ENCODE data around the gene MZB1.
"Not testable (repeated sequence)": the region's sequence is repeated elsewhere in the genome, so short reads cannot be mapped to it uniquely, and the experiment has no call there.

MZB1 gene

DNA sequence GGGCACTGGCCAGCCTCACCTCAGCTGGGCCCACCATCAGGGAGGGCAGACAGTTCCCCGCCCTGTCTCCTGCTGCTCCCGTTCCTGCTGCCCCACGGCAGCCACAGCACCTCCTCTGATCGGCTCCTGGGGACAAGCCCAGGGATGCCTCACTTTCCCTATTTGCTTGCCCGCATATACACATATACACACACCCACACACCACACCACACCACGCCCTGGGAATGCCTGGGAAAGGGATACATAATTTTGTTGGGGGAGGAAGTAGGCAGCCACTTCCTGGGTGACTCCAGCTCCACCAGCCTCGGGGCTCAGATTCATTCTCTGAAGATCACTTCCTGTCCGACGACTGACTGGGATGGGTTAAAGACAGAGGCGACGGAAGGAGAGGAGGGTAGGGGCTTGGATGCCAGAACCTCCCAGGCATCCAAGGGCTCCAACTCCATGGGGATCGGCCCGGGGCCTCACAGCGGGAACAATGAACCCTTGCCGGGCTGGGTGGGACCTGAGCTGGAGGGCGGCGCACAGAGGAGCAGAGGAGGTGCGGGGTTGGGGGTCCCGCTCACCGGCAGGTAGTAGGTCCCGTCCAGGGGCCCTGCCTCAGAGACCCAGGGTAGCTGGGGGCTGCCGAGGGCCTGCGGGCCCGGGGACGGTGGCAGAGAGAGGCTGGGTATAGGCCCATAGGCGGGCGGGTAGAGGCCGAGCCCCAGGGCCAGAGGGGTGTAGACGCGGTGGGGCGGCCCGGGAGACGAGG lies 2.0 kb upstream of the MZB1 start:
- no peak for DNase-seq (ENCODE audit: low spot score)

DNA sequence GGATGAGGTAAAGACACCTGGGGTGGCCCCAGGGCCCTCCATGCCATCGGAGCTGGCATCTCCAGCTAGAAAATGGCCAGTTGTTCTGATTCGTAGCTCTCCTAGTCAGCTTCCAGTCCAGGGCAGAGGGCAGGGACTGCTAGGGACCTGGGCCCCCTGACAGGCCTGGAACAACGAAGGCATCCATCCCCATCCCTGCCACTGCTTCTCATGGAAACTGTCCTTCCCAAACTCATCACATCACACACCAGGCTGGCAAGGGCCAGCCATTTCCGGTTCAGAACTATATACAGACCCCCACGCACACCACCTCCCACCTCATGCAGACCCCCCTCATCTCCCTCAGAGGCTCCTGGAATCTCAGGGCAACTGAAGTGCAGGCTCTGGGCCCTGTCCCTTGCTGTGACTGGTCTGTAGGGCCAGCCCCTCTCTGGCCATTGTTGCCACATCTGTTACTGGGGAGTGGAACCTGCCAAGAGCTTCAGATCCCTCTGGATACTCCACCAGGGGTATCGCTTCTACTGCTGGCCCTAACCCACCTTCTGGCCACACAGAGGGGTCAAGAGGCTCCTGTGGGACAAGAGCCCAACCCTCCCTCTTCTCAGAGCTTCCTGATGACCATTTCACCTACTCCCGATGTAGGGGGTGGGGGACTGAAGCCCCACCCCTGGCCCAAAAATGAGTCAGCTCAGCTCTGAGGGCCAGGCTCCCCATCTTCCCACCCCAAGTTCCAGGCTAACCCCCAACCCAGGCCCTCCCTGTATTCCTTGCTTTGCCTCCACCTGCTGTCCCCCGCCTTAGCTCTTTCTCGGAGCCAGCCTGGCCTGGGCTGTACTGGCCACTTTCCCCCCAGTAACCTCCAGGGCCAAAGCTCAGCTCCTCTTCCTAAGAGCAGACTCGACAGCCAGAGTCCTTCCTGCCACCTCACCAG lies 1.2 kb upstream of the MZB1 start:
- no peak for DNase-seq (ENCODE audit: low spot score)

DNA sequence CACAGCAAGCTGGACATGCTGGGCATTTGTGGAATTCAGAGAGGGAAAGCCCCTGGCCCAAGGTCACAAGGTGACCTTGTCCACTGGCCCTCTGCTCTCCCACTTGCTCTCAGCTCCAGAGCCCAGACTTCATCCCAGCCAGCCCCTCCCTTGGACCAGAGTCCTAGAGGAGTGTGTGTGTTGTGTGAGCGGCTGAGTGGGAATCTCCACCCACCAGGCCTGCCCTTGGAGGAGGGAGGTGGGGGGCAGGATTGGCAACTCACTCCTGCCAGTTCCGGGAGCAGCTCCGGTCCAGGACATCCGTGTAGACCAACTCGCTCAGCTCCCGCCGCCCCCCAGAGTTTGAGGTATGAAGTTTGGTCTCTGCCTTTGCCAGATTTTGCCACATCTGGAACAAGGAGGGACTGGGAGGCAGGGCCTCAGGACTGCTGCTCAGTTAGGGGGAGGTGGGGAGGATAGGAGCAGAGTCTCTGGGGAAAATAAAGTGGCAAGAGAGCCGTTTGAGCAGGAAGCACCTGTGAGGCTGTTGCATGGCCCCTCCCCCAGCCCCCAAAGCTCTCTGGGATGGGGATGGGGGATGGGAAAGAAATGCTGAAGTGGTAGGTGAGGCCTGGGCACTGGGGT lies 1.4 kb downstream of the MZB1 start:
- no peak for DNase-seq (ENCODE audit: low spot score)

DNA sequence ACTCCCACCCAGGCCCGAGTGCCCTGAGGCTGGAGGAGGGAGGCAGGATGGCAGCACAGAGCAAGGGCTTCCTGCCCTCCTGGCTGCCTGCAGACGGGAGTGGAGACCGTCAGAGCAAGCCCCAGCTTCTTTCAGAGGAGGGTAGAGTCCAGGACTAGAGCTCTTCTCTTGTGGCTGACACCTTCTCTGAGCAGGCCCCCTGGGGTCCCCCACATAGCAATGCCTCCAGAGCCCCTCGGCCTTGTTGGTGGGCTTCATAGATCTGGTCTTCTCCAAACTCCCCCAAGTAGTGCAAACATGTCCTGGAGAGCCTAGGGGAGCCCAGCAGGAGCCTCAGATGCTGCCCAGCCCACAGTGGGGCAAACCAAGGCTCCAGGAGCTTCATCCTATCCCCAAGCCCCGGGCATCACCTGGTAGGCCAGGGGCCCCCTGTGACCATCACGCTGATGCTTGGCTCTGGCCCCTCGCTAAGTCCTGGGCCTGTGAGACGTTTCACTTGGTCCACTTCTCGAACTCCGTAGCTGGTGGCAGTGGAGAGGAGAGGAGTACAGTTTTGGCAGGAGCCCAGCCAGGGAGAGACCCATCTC lies 2.0 kb downstream of the MZB1 start:
- DNase-seq (ENCODE audit: low spot score), result no peak

DNA sequence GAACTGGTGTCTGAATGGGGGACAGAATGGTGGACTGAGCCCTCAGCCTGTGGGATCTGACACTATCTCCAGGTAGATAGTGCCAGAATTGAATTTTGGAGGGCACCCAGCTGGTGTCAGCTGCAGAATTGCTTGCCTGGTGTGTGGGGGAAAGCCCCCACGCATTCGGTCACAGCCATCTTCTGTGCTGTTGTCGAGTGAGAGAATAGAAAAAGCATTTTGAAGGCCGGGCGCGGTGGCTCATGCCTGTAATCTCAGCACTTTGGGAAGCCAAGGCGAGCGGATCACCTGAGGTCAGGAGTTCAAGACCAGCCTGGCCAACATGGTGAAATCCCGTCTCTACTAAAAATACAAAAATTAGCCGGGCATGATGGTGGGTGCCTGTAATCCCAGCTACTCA lies 2.8 kb downstream of the MZB1 start:
- DNase-seq (ENCODE audit: low spot score), result not testable (repeated sequence)

DNA sequence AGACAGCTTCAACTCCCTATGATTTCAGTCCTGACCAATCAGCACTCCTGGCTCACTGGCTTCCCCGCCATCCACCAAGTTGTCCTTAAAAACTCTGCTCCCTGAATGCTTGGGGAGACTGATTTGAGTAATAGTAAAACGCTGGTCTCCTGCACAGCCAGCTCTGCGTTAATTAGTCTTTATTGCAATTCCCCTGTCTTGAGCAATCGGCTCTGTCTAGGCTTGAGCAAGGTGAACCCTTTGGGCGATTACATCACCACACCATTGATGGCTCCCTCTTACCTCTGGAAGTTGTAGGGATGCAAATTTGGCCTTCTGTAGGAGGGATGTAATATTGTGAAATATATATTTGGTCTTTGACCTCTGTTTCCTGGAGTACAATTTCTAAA lies 3.7 kb downstream of the MZB1 start:
- no peak for DNase-seq (ENCODE audit: low spot score)

DNA sequence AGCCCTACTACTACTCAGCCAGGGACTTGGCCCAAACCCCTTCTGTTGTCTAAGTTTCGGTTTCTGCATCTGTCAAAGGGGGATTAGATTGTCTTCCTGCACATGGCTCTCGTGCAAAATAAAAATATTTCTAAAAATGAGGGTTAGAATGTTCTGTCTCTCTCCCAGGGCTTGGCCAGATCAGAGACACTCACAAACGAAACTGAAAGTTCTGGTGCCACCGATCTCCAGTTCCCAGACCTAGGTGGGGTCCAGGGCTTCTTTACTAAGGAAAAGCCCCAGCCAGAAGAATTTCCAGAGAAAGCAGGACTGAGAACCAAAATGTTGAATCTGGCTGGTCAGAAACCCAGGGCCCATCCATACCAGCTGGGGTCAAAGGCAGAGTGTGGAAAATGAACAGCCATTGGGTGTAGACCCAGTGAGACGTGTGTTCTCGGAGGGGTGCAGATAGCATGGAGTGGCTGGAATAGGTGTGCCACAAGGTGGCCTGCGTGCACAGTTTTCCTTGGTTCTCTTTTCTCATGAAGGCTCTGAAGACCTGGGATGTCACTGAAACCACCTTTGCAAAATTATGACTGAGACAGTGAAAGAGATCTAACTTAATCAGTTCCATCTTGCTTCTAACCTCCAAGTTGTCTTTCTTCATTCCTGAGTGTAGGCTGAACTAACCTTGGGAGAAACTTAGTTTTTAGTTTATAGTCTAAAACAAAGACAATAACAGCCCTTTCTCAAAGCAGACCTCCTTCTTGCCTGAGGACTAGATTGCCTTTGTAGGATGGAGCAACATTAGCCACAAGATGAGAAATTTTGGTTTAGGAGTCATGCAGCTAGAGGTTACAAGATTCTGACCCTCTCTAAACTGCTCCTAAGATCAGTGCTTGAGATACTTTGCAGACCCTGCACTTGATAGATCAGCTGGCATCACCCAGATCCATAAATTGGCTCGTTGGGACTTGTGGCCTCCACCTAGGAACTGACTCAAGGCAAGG lies 4.4 kb downstream of the MZB1 start:
- DNase-seq (ENCODE audit: low spot score), result no peak

DNA sequence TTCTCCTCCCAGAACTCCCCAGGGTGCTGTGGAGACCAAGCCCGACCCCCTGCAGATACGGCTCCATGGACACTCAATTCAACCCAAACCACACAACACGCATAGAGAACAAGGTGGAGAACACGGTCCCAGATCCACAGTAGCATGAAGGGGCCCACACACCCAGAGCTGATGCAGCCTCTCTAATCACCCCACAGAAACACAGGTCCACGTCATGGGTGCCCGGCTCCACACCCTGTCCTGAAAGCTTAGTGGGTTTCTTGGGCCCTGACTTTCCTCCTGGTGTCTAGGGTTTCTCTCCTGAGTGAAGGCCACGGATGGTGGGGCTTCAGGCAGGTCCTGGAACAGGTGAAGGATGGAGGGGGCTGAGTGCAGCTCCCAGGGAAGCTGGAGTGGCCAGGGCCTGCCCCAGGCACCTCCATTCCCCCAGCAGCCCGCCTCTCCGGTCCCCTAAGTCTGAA lies 5.1 kb downstream of the MZB1 start:
- DNase-seq (ENCODE audit: low spot score), result no peak

DNA sequence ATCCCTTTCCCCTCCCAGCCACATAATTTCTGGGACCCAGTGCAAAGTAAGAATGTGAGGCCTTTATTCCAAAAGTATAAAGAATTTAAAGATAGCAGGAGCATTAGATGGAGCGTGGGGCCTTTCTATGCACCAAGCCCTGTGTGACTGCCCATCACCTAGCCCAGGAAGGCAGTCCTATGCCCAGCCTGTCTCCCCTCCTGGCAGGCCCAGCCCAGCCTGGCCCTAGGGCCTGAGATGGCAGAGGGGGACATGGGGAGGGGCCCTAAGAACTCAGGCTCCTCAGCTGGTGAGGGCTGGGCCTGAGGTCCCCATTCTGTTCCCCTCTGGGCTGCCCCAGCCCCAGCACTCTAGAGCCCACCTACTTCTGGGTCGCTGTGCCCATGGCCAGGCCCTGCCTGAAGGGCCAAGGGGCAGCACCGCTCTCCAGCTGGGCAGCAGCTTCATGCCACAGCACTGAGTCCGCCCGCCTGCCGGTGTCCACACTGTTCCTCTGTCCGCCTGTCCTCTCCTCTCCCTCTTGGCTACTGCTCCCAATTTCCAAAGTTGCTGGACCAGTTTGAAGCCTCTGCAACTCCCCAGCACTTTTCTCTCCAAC lies 5.6 kb downstream of the MZB1 start:
- no peak for DNase-seq (ENCODE audit: low spot score)

DNA sequence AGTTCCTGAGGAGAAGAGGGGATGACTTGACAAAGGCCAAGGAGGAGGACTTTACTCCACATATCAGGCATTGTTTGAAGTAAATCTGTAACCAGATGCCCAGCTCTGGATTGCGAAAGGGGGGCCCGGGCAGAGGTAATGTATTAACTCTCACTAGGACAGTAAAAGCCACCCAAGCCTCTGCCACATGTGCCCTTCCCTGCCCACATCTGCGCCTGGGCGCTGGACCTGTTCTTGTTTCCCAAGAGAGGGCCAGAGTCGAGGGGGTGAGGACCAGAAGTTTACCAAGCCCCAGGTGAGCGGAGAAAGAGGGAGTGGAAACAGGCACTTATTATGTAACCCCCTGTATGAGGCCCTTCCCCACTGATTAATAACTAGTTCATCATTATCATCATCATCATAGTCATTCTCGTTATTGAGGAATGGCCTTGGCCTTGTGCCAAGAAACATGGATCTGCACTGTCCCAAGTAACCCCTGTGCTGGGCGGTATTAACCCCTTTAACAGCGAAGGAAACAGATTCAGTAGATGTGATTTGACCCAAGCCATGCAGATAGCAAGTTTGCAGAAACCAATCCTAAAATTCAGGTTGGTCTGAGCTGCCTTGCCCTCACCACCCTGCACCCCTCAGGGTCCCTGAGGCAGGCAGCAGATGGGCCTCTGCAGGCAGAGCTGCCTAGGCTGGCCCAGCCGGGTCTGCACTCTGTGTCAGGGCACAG lies 6.3 kb downstream of the MZB1 start, which contains the start of gene SLC23A1:
Gene SLC23A1 (minus strand): TSS at position 23 of the 718 bp plus-strand sequence. CDS start 44 bp downstream, outside the sequence.
- DNase-seq (ENCODE audit: low spot score), result no peak

DNA sequence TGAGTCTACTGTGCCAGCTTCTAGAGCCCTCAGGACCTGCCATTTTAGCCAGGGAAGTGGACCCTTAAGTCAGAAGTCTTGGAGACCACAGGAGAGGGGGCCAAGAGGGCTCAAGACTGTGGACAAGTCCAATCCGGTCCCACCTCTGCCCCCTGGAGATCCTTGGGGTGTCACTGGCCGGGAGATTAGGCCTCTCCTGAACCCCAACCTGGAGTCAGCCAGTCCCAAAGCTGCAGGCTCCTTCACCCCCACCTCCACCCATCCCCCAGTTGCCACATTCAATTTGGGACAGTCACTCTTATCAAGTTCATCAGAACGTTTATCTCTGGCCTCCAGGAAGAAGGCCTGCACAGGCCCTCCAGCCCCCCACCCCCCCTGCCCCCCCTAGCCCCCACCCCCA lies 6.9 kb downstream of the MZB1 start:
- no peak for DNase-seq (ENCODE audit: low spot score)

DNA sequence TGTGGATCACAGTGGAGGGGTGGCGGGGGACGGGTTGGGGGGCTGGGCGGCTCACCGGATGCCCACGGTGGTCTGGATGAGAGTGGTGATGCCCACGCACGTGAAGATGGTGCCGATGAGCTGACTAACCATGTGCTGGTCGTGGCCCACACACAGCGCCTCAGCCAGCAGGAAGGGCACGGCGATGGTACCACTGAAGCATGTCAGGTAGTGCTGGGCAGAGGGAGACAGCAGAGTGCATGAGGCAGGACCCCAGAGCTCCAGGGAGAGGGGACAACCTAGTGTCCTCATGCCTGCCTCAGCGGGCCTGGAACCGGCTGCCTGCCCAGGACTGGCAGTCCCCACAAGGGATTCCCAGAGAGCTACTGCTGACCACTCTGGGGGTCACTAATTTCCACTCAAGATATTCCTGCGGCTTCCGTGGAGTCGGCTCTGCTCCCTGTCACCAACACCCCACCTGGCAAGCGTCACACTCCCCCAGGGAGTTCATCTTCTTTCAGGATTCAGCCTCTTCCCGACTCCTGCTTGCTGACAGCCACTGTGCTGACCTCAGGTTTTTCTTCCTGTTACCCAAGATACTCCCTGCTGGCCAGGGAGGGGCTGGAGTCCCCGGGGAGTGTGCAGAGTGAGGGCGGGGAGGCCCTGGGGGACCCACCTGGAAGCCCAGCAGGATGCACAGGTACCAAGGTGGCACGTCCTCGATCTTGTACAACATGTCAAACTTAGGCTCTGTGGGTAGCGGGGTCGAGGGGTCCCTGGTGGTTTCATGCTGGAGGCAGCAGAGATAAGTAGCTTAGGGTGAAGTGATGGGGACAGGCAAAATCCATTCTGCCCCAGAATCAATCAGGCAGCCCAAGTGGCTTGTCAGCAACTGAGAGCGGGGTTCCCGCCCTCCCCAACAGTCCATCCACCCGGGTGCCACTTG lies 7.6 kb downstream of the MZB1 start:
- no peak for DNase-seq (ENCODE audit: low spot score)

DNA sequence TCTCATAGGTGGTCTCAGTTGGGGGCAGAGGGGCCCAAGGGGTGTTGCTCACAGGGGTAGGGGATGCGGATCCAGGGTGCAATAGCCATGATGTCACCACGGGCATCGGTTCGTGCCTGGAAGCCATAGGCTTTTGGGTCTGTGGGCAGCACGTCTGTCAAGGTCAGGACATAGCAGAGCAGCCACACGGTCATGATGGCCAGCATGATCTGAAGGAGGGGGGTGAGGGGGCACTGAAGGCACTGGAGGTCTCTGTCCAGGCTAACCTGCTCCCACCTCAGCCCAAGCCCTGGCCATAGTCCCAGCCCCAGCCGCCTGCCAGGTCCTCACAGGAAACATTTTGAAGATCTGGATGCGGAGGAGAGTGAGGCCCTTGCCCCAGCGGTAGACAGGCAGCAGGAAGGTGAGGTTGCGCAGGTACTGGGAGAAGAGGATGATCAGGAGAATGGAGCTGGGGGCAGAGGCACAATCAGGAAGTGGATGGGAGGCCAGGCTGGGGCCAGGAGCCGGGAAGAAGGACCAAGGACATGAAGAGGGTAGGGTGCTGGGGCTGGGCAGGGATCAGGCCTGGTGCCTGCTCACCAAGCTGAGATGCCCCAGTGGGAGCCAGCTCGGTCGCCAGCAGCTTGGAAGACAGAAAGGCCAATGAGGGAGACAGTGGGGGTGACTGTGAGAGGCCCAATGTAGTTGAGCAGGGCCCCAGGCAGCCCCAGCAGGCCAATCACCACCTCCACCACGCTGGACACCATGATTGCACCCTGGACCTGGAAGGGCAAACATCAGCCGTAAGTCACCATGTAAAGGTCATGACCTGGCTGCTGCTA lies 9.9 kb downstream of the MZB1 start:
- no peak for DNase-seq (ENCODE audit: low spot score)

DNA sequence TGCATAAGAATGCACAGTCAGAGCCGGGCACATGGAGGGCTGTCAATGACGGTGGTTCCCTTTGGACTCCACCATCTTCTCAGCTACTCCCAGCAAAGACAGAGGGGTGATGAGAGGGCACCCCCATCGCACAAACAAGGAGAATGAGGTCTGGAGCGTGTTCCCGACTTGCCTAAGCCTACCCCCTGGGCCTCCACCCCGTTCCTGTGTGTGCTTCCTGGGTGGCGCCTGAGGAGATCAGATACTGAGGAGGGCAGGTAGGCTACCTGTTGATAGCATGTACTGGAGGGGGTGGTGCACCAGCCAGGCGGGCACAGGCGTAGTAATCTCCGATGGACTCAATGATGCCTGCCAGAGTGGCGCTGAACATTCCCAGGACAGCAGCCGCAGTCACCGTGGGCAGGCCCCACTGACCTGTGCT lies 10.8 kb downstream of the MZB1 start:
- no peak for DNase-seq (ENCODE audit: low spot score)

DNA sequence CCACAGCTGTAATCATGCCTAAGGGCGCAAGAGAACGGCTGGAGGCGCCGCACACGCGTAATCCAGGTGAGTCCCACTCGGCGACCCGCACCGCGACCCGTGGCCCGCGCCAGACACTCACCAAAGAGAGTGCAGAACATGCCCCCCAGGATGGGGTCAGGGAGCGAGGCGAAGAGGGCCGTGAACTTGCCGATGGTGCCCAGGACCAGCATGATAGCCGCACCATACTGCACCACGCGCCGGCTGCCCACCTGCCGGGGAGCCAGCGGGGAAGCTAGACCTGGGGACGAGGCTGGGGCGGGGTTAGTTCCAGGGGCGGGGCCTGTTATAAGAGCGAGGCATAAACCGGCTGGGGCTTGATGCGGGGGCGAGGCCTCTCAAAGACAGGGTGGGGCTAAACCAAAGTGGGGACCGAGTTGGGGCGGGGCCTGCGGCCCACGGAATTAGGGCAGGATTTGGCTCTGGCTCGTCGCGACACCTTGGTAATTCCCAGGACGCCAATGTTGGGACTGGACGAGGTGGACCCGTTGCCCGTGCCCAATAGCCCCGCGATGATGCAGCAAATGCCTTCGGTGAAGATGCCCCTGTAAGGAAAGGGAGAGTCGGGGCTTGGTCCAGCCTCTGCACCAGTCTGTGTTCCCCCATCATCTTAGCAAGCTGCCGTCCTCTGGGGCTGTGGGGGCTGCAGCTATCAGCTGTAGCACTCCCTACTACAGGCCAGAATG lies 11.4 kb downstream of the MZB1 start:
- DNase-seq (ENCODE audit: low spot score), result no peak

DNA sequence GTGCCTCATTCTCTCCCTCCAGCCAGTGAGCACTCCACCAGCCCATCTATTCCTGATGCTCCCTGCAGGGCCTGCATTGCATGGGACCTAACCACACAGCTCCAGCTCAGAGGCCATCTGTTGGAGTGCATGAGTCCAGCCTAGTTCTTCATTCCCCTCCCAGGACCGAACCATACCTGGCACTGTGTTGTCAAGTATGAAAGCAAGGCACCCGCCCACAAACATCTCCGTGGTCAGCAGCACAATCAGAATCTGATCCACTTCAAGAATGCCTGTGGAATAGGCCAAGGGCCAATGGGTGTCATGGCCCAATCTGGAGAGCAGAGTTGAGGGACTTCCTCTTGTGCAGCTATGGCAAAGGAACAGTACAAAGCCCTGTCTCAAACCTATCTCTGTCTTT lies 12.5 kb downstream of the MZB1 start:
- no peak for DNase-seq (ENCODE audit: low spot score)

DNA sequence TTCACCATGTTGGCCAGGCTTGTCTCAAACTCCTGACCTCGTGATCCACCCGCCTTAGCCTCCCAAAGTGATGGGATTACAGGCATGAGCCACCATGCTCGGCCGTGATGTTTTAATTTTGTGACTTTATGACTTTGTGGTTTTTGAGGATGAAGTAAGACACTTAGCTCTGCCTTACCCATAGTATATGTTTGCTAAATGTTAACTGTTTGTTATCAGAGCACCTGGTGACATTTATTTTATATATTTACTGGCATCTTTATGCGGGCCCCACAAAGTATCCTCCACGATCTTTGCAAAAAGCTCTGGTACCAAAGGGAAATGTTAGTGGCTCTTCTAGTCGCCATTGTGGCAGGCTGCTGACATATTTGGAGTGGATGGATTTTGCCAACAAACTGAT lies 13.3 kb downstream of the MZB1 start:
- DNase-seq (ENCODE audit: low spot score), result no peak
